ENCODE measurements around the gene ZNF432. TPM values are rescaled to one million over a fixed set of nuclear protein-coding genes. Genes with fewer than 3 reads are reported as not detected.
"Not testable (repeated sequence)": the region's sequence is repeated elsewhere in the genome, so short reads cannot be mapped to it uniquely, and the experiment has no call there.

The ZNF432 gene
- total RNA-seq, 2 experiments from 2014 or later = 15.6 to 16.0 TPM

- Mint-ChIP-seq H3K27ac (no peak overlapping the region), H3K4me3 (no peak overlapping the region), H3K36me3 (ENCODE audit: low read depth) (peaks cover 94% of the 10 kb centered on the region), H3K4me1 (ENCODE audit: low read depth) (no peaks in the 10 kb centered on the region), H3K9me3 (ENCODE audit: insufficient read depth) (peaks cover 62% of the 10 kb centered on the region), H3K27me3 (ENCODE audit: low read depth) (no peaks in the 10 kb centered on the region)
- CTCF ChIA-PET = no interaction called here
- ATAC-seq (no peak), DNase-seq (no peak)
- POLR2A ChIA-PET = interaction anchor here (0.6 to 1.0 kb wide), 2 partner anchors 9 to 10 kb away, joined by 3 to 4 read pairs; partner anchors contain the start of gene ZNF432
Measured at GRCh38 chr19:52039169-52039568, 9.5 kb downstream of the ZNF432 start.

- H3K4me3 Mint-ChIP-seq = no peak overlapping the region
- H3K9me3 Mint-ChIP-seq (ENCODE audit: insufficient read depth) = peaks cover 70% of the 10 kb centered on the region
- no peaks in the 10 kb centered on the region for H3K4me1 Mint-ChIP-seq (ENCODE audit: low read depth)
- H3K27me3 Mint-ChIP-seq (ENCODE audit: low read depth) = no peaks in the 10 kb centered on the region
- no peak overlapping the region for H3K27ac Mint-ChIP-seq
- POLR2A ChIA-PET = no interaction called here
- CTCF ChIA-PET = no interaction called here
- DNase-seq (no peak), ATAC-seq (no peak)
- peaks cover 91% of the 10 kb centered on the region for H3K36me3 Mint-ChIP-seq (ENCODE audit: low read depth)
Measured at GRCh38 chr19:52034051-52034728, 14.4 kb downstream of the ZNF432 start.

GRCh38 chr19:52028780-52029123 is 19.9 kb downstream of the ZNF432 start:
- peaks cover 15% of the 10 kb centered on the region for H3K4me1 Mint-ChIP-seq (ENCODE audit: low read depth)
- H3K27ac Mint-ChIP-seq = peak overlapping the region; percentile 95
- H3K9me3 Mint-ChIP-seq (ENCODE audit: insufficient read depth) = peaks cover 60% of the 10 kb centered on the region
- H3K4me3 Mint-ChIP-seq = peak overlapping the region; percentile 77
- H3K27me3 Mint-ChIP-seq (ENCODE audit: low read depth) = no peaks in the 10 kb centered on the region
- ChIA-PET POLR2A (interaction anchor here (1.0 to 1.3 kb wide), 4 partner anchors 20 to 502 kb away, joined by 3 to 10 read pairs (median 5); partner anchors contain the start of genes PPP2R1A, ZNF432 and ZNF615), CTCF (no interaction called here)
- H3K36me3 Mint-ChIP-seq (ENCODE audit: low read depth) = peaks cover 80% of the 10 kb centered on the region
- ATAC-seq = peak; percentile 29
- no peak for DNase-seq

- peaks cover 15% of the 10 kb centered on the region for H3K4me1 Mint-ChIP-seq (ENCODE audit: low read depth)
- H3K36me3 Mint-ChIP-seq (ENCODE audit: low read depth) = peaks cover 80% of the 10 kb centered on the region
- peak within 1 kb of the TSS; percentile 95 for H3K27ac Mint-ChIP-seq
- H3K27me3 Mint-ChIP-seq (ENCODE audit: low read depth) = no peaks in the 10 kb centered on the region
- H3K4me3 Mint-ChIP-seq = peak within 1 kb of the TSS; percentile 77
- DNase-seq (peak; percentile 90), ATAC-seq (peak; percentile 96)
- ChIA-PET POLR2A (interaction anchor here (1.0 to 1.3 kb wide), 4 partner anchors 20 to 503 kb away, joined by 3 to 10 read pairs (median 5); partner anchors contain the start of genes PPP2R1A, ZNF432 and ZNF615), CTCF (no interaction called here)
- H3K9me3 Mint-ChIP-seq (ENCODE audit: insufficient read depth) = peaks cover 59% of the 10 kb centered on the region
Measured at GRCh38 chr19:52028027-52028779, 20.4 kb downstream of the ZNF432 start, which contains the start of gene ZNF614. ZNF614 (minus strand) TSS chr19:52028379; CDS start chr19:52025745, 2,634 bp downstream.

GRCh38 chr19:52026255-52026990 is 22.2 kb downstream of the ZNF432 start:
- CTCF ChIA-PET; H3K4me3 Mint-ChIP-seq; ATAC-seq; POLR2A ChIA-PET; H3K27ac Mint-ChIP-seq; DNase-seq; H3K27me3 Mint-ChIP-seq (ENCODE audit: low read depth): not testable (repeated sequence)
- peaks cover 53% of the 10 kb centered on the region for H3K9me3 Mint-ChIP-seq (ENCODE audit: insufficient read depth)
- H3K4me1 Mint-ChIP-seq (ENCODE audit: low read depth) = peaks cover 15% of the 10 kb centered on the region
- peaks cover 80% of the 10 kb centered on the region for H3K36me3 Mint-ChIP-seq (ENCODE audit: low read depth)

GRCh38 chr19:52024478-52024877 is 24.2 kb downstream of the ZNF432 start:
- H3K4me3 Mint-ChIP-seq; H3K27ac Mint-ChIP-seq; H3K27me3 Mint-ChIP-seq (ENCODE audit: low read depth); ATAC-seq; POLR2A ChIA-PET; DNase-seq; CTCF ChIA-PET: not testable (repeated sequence)
- Mint-ChIP-seq H3K4me1 (ENCODE audit: low read depth) (peaks cover 15% of the 10 kb centered on the region), H3K9me3 (ENCODE audit: insufficient read depth) (peaks cover 58% of the 10 kb centered on the region), H3K36me3 (ENCODE audit: low read depth) (peaks cover 82% of the 10 kb centered on the region)

- POLR2A ChIA-PET = no interaction called here
- H3K4me1 Mint-ChIP-seq (ENCODE audit: low read depth) = peaks cover 6% of the 10 kb centered on the region
- H3K27ac Mint-ChIP-seq = no peak overlapping the region
- H3K27me3 Mint-ChIP-seq (ENCODE audit: low read depth) = no peaks in the 10 kb centered on the region
- DNase-seq = no peak
- ATAC-seq = no peak
- CTCF ChIA-PET = no interaction called here
- H3K36me3 Mint-ChIP-seq (ENCODE audit: low read depth) = peaks cover 96% of the 10 kb centered on the region
- no peak overlapping the region for H3K4me3 Mint-ChIP-seq
- H3K9me3 Mint-ChIP-seq (ENCODE audit: insufficient read depth) = peaks cover 69% of the 10 kb centered on the region
Measured at GRCh38 chr19:52022193-52022592, 26.4 kb downstream of the ZNF432 start.

GRCh38 chr19:52020506-52020905 is 28.1 kb downstream of the ZNF432 start:
- DNase-seq (no peak), ATAC-seq (no peak)
- H3K27ac Mint-ChIP-seq = no peak overlapping the region
- H3K27me3 Mint-ChIP-seq (ENCODE audit: low read depth) = no peaks in the 10 kb centered on the region
- H3K4me3 Mint-ChIP-seq = no peak overlapping the region
- peaks cover 96% of the 10 kb centered on the region for H3K36me3 Mint-ChIP-seq (ENCODE audit: low read depth)
- H3K9me3 Mint-ChIP-seq (ENCODE audit: insufficient read depth) = peaks cover 72% of the 10 kb centered on the region
- no peaks in the 10 kb centered on the region for H3K4me1 Mint-ChIP-seq (ENCODE audit: low read depth)
- CTCF ChIA-PET = no interaction called here
- POLR2A ChIA-PET = no interaction called here

- Mint-ChIP-seq H3K4me3 (no peak overlapping the region), H3K27ac (no peak overlapping the region), H3K4me1 (ENCODE audit: low read depth) (peaks cover 17% of the 10 kb centered on the region), H3K36me3 (ENCODE audit: low read depth) (peaks cover 64% of the 10 kb centered on the region), H3K9me3 (ENCODE audit: insufficient read depth) (peaks cover 49% of the 10 kb centered on the region), H3K27me3 (ENCODE audit: low read depth) (no peaks in the 10 kb centered on the region)
- ChIA-PET POLR2A (no interaction called here), CTCF (no interaction called here)
- ATAC-seq (no peak), DNase-seq (no peak)
Measured at GRCh38 chr19:52010674-52011073, 38.0 kb downstream of the ZNF432 start.

GRCh38 chr19:52007806-52008557 is 40.7 kb downstream of the ZNF432 start, which contains the start of gene ZNF615:
ZNF615 (minus strand) TSS chr19:52008211; CDS start chr19:52003711, 4,500 bp downstream.
- Mint-ChIP-seq H3K36me3 (ENCODE audit: low read depth) (peaks cover 69% of the 10 kb centered on the region), H3K9me3 (ENCODE audit: insufficient read depth) (peaks cover 47% of the 10 kb centered on the region), H3K27me3 (ENCODE audit: low read depth) (no peaks in the 10 kb centered on the region), H3K4me1 (ENCODE audit: low read depth) (peaks cover 17% of the 10 kb centered on the region), H3K4me3 (peak within 1 kb of the TSS; percentile 93), H3K27ac (peak within 1 kb of the TSS; percentile 97)
- peak; percentile 97 for ATAC-seq
- ChIA-PET CTCF (no interaction called here), POLR2A (interaction anchor here (0.6 to 1.6 kb wide), 4 partner anchors 20 to 40 kb away, joined by 3 to 7 read pairs (median 5); partner anchors contain the start of genes ZNF350, ZNF432 and ZNF614)
- DNase-seq = peak; percentile 90

GRCh38 chr19:52007451-52007805 is 41.2 kb downstream of the ZNF432 start:
- Mint-ChIP-seq H3K36me3 (ENCODE audit: low read depth) (peaks cover 65% of the 10 kb centered on the region), H3K4me3 (peak overlapping the region; percentile 93), H3K4me1 (ENCODE audit: low read depth) (peaks cover 17% of the 10 kb centered on the region), H3K9me3 (ENCODE audit: insufficient read depth) (peaks cover 45% of the 10 kb centered on the region), H3K27me3 (ENCODE audit: low read depth) (no peaks in the 10 kb centered on the region), H3K27ac (peak overlapping the region; percentile 97)
- POLR2A ChIA-PET = interaction anchor here (0.8 kb wide), 1 partner anchor 21 kb away, joined by 5 read pairs; the partner anchor contains the start of gene ZNF350
- DNase-seq = no peak
- CTCF ChIA-PET = no interaction called here
- peak; percentile 7 for ATAC-seq
